HG03575 (cell line): ENCODE results near the gene C10orf67.
"Not testable (repeated sequence)": the region's sequence is repeated elsewhere in the genome, so short reads cannot be mapped to it uniquely, and the experiment has no call there.

Experiments
- ATAC-seq: cut with Tn5 transposase; IDR thresholded peaks from one replicate; pipeline ENCODE4 v1.9.1; 2021; ENCODE audit not compliant: unreplicated experiment, insufficient number of reproducible peaks, low FRiP score; ENCODE audit errors: extremely low read depth

The C10orf67 gene

GRCh38 chr10:23363793-23364135 lies 19.2 kb upstream of the C10orf67 start:
- no peak for ATAC-seq

GRCh38 chr10:23362879-23363792 lies 18.5 kb upstream of the C10orf67 start:
- peak; percentile 30 for ATAC-seq

GRCh38 chr10:23362069-23362830 lies 17.7 kb upstream of the C10orf67 start:
- no peak for ATAC-seq

- ATAC-seq = no peak
These were observed 17.1 kb upstream of the C10orf67 start for GRCh38 chr10:23361665-23362064.

- ATAC-seq = no peak
These were observed 15.2 kb upstream of the C10orf67 start for GRCh38 chr10:23359692-23360380.

- ATAC-seq = no peak
These were observed 13.8 kb upstream of the C10orf67 start for GRCh38 chr10:23358357-23358756.

GRCh38 chr10:23354630-23355279 lies 10.2 kb upstream of the C10orf67 start:
- ATAC-seq = no peak

GRCh38 chr10:23351926-23352519 lies 7.4 kb upstream of the C10orf67 start:
- no peak for ATAC-seq

- ATAC-seq = not testable (repeated sequence)
These were observed 6.1 kb upstream of the C10orf67 start for GRCh38 chr10:23350706-23351105.

GRCh38 chr10:23345861-23346260 lies 1.3 kb upstream of the C10orf67 start:
- no peak for ATAC-seq

GRCh38 chr10:23343591-23344240 lies 881 bp downstream of the C10orf67 start:
- ATAC-seq = no peak

- ATAC-seq = no peak
These were observed 2.2 kb downstream of the C10orf67 start for GRCh38 chr10:23342213-23342884.

- ATAC-seq = no peak
These were observed 3.6 kb downstream of the C10orf67 start for GRCh38 chr10:23341004-23341403.

- ATAC-seq = no peak
These were observed 4.2 kb downstream of the C10orf67 start for GRCh38 chr10:23340354-23340753.

- no peak for ATAC-seq
These were observed 5.7 kb downstream of the C10orf67 start for GRCh38 chr10:23338886-23339285.

- no peak for ATAC-seq
These were observed 6.3 kb downstream of the C10orf67 start for GRCh38 chr10:23338155-23338828.

- ATAC-seq = no peak
These were observed 7.0 kb downstream of the C10orf67 start for GRCh38 chr10:23337616-23338015.
